H9 (cell line): ENCODE data around the gene NIPSNAP2. TPM values are rescaled to one million over a fixed set of nuclear protein-coding genes. Genes with fewer than 3 reads are reported as not detected.

Experiments used
- DNase-seq: peaks from one replicate; pipeline ENCODE4 v3.0.0-alpha.2; 2017
- H2AFZ ChIP-seq: one replicate; pipeline ENCODE4 v1.6.1; 2013; ENCODE audit warnings: mild to moderate bottlenecking, low read length, control low read depth, moderate library complexity
- H2AK5ac ChIP-seq: 2 replicates; pipeline ENCODE4 v1.6.1; 2013; ENCODE audit warnings: low read length, control low read depth, mixed read lengths; ENCODE audit not compliant: insufficient read length
- H2BK120ac ChIP-seq: one replicate; pipeline ENCODE4 v1.6.1; 2013; ENCODE audit warnings: low read depth, mild to moderate bottlenecking, low read length, control low read depth, inconsistent platforms; ENCODE audit not compliant: poor library complexity, severe bottlenecking
- H2BK12ac ChIP-seq: 2 replicates; pipeline ENCODE4 v1.6.1; 2013; ENCODE audit warnings: low read length, control low read depth, mixed read lengths, low read depth; ENCODE audit not compliant: insufficient read length
- H2BK15ac ChIP-seq: 2 replicates; pipeline ENCODE4 v1.6.1; 2013; ENCODE audit warnings: low read depth, low read length, control low read depth
- H2BK20ac ChIP-seq: one replicate; pipeline ENCODE4 v1.6.1; 2013; ENCODE audit warnings: low read depth, mild to moderate bottlenecking, low read length, control low read depth, inconsistent platforms; ENCODE audit not compliant: poor library complexity, severe bottlenecking
- H2BK5ac ChIP-seq: 2 replicates; pipeline ENCODE4 v1.6.1; 2013; ENCODE audit warnings: low read length, control low read depth, mixed read lengths; ENCODE audit not compliant: insufficient read length
- H3K14ac ChIP-seq: 2 replicates; pipeline ENCODE4 v1.6.1; 2013; ENCODE audit warnings: low read length, control low read depth; ENCODE audit not compliant: insufficient read depth
- H3K18ac ChIP-seq: 2 replicates; pipeline ENCODE4 v1.6.1; 2013; ENCODE audit warnings: low read depth, mild to moderate bottlenecking, mixed read lengths, low read length, control low read depth; ENCODE audit not compliant: insufficient read length
- H3K23ac ChIP-seq: 2 replicates; pipeline ENCODE4 v1.6.1; 2013; ENCODE audit warnings: low read length, control low read depth, mixed read lengths, low read depth; ENCODE audit not compliant: insufficient read length
- H3K23me2 ChIP-seq: 2 replicates; pipeline ENCODE4 v1.6.1; 2013; ENCODE audit warnings: low read depth, mild to moderate bottlenecking, mixed read lengths, low read length, control low read depth; ENCODE audit not compliant: insufficient read length, poor library complexity, severe bottlenecking
- H3K27ac ChIP-seq: 2 replicates; pipeline ENCODE4 v1.5.1; 2013; ENCODE audit warnings: low read length, control low read depth, mixed read lengths, low read depth; ENCODE audit not compliant: insufficient read length
- H3K27me3 ChIP-seq: 2 replicates; pipeline ENCODE4 v1.6.1; 2013; ENCODE audit warnings: low read length, control low read depth, inconsistent platforms; ENCODE audit not compliant: insufficient read depth
- H3K4ac ChIP-seq: 2 replicates; pipeline ENCODE4 v1.6.1; 2013; ENCODE audit warnings: low read depth, mild to moderate bottlenecking, control low read depth, inconsistent platforms, low read length, moderate library complexity
- H3K4me1 ChIP-seq: 2 replicates; pipeline ENCODE4 v1.6.1; 2013; ENCODE audit warnings: low read length, control low read depth, inconsistent platforms; ENCODE audit not compliant: insufficient read depth
- H3K4me2 ChIP-seq: 2 replicates; pipeline ENCODE4 v1.6.1; 2013; ENCODE audit warnings: low read length, control low read depth, mixed read lengths; ENCODE audit not compliant: insufficient read length, insufficient read depth
- H3K56ac ChIP-seq: 2 replicates; pipeline ENCODE4 v1.6.1; 2013; ENCODE audit warnings: low read depth, mild to moderate bottlenecking, mixed read lengths, low read length, control low read depth; ENCODE audit not compliant: insufficient read length
- H3K79me1 ChIP-seq: 2 replicates; pipeline ENCODE4 v1.6.1; 2013; ENCODE audit warnings: low read depth, mild to moderate bottlenecking, moderate library complexity, low read length, control low read depth, inconsistent platforms; ENCODE audit not compliant: insufficient read depth, poor library complexity, severe bottlenecking
- H3K79me2 ChIP-seq: 2 replicates; pipeline ENCODE4 v1.6.1; 2013; ENCODE audit warnings: low read length, control low read depth, inconsistent platforms; ENCODE audit not compliant: insufficient read depth
- H3K9ac ChIP-seq: 2 replicates; pipeline ENCODE4 v1.6.1; 2013; ENCODE audit warnings: low read length, control low read depth, mixed read lengths; ENCODE audit not compliant: insufficient read length; ENCODE audit errors: extremely low read depth
- H3K9me3 ChIP-seq: one replicate; pipeline ENCODE4 v1.6.1; 2013; ENCODE audit warnings: low read depth, low read length, inconsistent platforms; ENCODE audit not compliant: control insufficient read depth
- H3T11ph ChIP-seq: one replicate; pipeline ENCODE4 v1.6.1; 2013; ENCODE audit warnings: mild to moderate bottlenecking, low read length, control low read depth, inconsistent platforms
- H4K20me1 ChIP-seq: one replicate; pipeline ENCODE4 v1.6.1; 2013; ENCODE audit not compliant: control insufficient read depth, insufficient read length, insufficient read depth
- H4K5ac ChIP-seq: 2 replicates; pipeline ENCODE4 v1.6.1; 2013; ENCODE audit warnings: low read depth, mild to moderate bottlenecking, mixed read lengths, low read length, control low read depth; ENCODE audit not compliant: insufficient read length
- H4K8ac ChIP-seq: replicated peaks from 2 replicates; pipeline ENCODE4 v1.6.1; 2013; ENCODE audit warnings: low read length, control low read depth, mixed read lengths, low read depth; ENCODE audit not compliant: insufficient read length
- H4K91ac ChIP-seq: 2 replicates; pipeline ENCODE4 v1.6.1; 2013; ENCODE audit warnings: low read depth, mild to moderate bottlenecking, moderate library complexity, mixed read lengths, low read length, control low read depth; ENCODE audit not compliant: insufficient read length
- H3K27ac Mint-ChIP-seq, 3 experiments: 2 replicates in 2 of 3; 3 replicates in 1 of 3; pipeline ENCODE4 v1.8.0; 2020 to 2021; ENCODE audit warnings: mixed read lengths in 3 of 3, mild to moderate bottlenecking in 1 of 3, moderate library complexity in 1 of 3
- H3K27me3 Mint-ChIP-seq: 2 replicates; pipeline ENCODE4 v1.8.0; 2021; ENCODE audit warnings: low read depth, mild to moderate bottlenecking, moderate library complexity, mixed read lengths
- H3K36me3 Mint-ChIP-seq, 3 experiments: 2 replicates in 2 of 3; 3 replicates in 1 of 3; pipeline ENCODE4 v1.8.0; 2020 to 2021; ENCODE audit warnings: low read depth in 3 of 3, mixed read lengths in 3 of 3; ENCODE audit not compliant: insufficient read depth in 1 of 3
- H3K4me1 Mint-ChIP-seq, 2 experiments: 2 replicates each; pipeline ENCODE4 v1.8.0; 2020; ENCODE audit warnings: mixed read lengths in 2 of 2
- H3K4me3 Mint-ChIP-seq, 2 experiments: 2 replicates in 1 of 2; 3 replicates in 1 of 2; pipeline ENCODE4 v1.8.0; 2020 to 2021; ENCODE audit warnings: mild to moderate bottlenecking in 2 of 2, mixed read lengths in 2 of 2, moderate library complexity in 1 of 2
- H3K9me3 Mint-ChIP-seq, 2 experiments: 2 replicates in 1 of 2; 3 replicates in 1 of 2; pipeline ENCODE4 v1.8.0; 2020; ENCODE audit warnings: mild to moderate bottlenecking in 2 of 2, mixed read lengths in 2 of 2, moderate library complexity in 1 of 2
- CTCF ChIP-seq: fragments of 200-600 bp; sonication (generic); conservative IDR thresholded peaks from 3 replicates; pipeline ENCODE4 v1.8.0; 2021; ENCODE audit warnings: antibody characterized with exemption, mild to moderate bottlenecking
- WGBS: extraction: QIAGEN DNeasy Blood & Tissue Kit; methylation state at CpG from one replicate; pipeline ENCODE4 v1.1.7; 2013; ENCODE audit warnings: missing lambda C conversion rate, low lambda C conversion rate, mixed read lengths; ENCODE audit not compliant: insufficient read length; ENCODE audit errors: extremely low coverage; 5-methylcytosine and 5-hydroxymethylcytosine counted together
- total RNA-seq: library from RNA; stranded (reverse); gene quantifications from 2 replicates; pipeline ENCODE4 v1.2.1, GENCODE V29; 2021

The NIPSNAP2 gene
- total RNA-seq, 1 experiment from 2014 or later = 40.7 TPM

- Histone ChIP-seq H3K4me1 (no peaks in the 10 kb centered on the region), H4K8ac (no peak overlapping the region), H4K91ac (no peak overlapping the region), H2BK15ac (no peak overlapping the region), H3K9me3 (peaks cover 24% of the 10 kb centered on the region), H3K9ac (no peak overlapping the region), H3K56ac (no peak overlapping the region), H4K5ac (no peak overlapping the region), H3K4ac (no peak overlapping the region), H4K20me1 (no peaks in the 10 kb centered on the region), H3K79me2 (no peaks in the 10 kb centered on the region), H3K79me1 (no peaks in the 10 kb centered on the region), H3K27ac (no peak overlapping the region), H3K4me2 (no peak overlapping the region), H3K23me2 (no peaks in the 10 kb centered on the region), H3K14ac (no peak overlapping the region), H2BK12ac (no peak overlapping the region), H2BK120ac (no peak overlapping the region), H2AK5ac (no peak overlapping the region), H3K27me3 (no peaks in the 10 kb centered on the region), H2BK5ac (no peak overlapping the region), H3K23ac (no peak overlapping the region), H2AFZ (no peak overlapping the region), H3K18ac (no peak overlapping the region), H2BK20ac (no peak overlapping the region), H3T11ph (no peak overlapping the region)
- Mint-ChIP-seq H3K36me3 (peaks cover 27 to 33% (median 30%) of the 10 kb centered on the region in 3 experiments), H3K27me3 (peaks cover 2% of the 10 kb centered on the region; the same call in 1 of the 2 replicates), H3K27ac (no peak overlapping the region), H3K9me3 (peaks cover 76 to 84% of the 10 kb centered on the region in 2 experiments), H3K4me1 (0 out of 4 replicates have a peak, but pooled peaks cover 0 to 2% of the 10 kb centered on the region in 2 experiments), H3K4me3 (no peak overlapping the region)
- no CpG with 5 or more reads among the region's 7 CpGs for WGBS
- no peak for DNase-seq
- no peak for TF ChIP-seq CTCF
Observed at GRCh38 chr7:55939514-55940123, 24.8 kb upstream of the NIPSNAP2 start.
